GM12878 (cell line): ENCODE data around the gene TCP1. TPM values are rescaled to one million over a fixed set of nuclear protein-coding genes. Genes with fewer than 3 reads are reported as not detected.

ENCODE experiments used
- ATF2 ChIP-seq: IDR thresholded peaks from 2 replicates; pipeline ENCODE4 v1.6.1; 2012; ENCODE audit warnings: low read length, inconsistent platforms
- CBFB ChIP-seq: IDR thresholded peaks from 2 replicates; pipeline ENCODE4 v1.6.1; 2016; ENCODE audit warnings: antibody characterized with exemption, low read depth
- CHD2 ChIP-seq: IDR thresholded peaks from 2 replicates; pipeline ENCODE4 v1.6.1; 2011; ENCODE audit warnings: low read depth, low read length, improper control_type of control experiment, borderline replicate concordance
- HDAC2 ChIP-seq: fragments of 200-600 bp; sonication (generic); IDR thresholded peaks from 2 replicates; pipeline ENCODE4 v1.6.1; 2017
- MLLT1 ChIP-seq: fragments of 450-650 bp; IDR thresholded peaks from 2 replicates; pipeline ENCODE4 v1.6.1; 2016; ENCODE audit warnings: mild to moderate bottlenecking
- NFYA ChIP-seq: IDR thresholded peaks from 2 replicates; pipeline ENCODE4 v1.6.1; 2011; ENCODE audit warnings: low read depth, mild to moderate bottlenecking, low read length, improper control_type of control experiment, borderline replicate concordance
- NFYB ChIP-seq: IDR thresholded peaks from 2 replicates; pipeline ENCODE4 v1.6.1; 2011; ENCODE audit warnings: low read depth, mild to moderate bottlenecking, low read length, improper control_type of control experiment, moderate library complexity; ENCODE audit not compliant: insufficient read depth
- NKRF ChIP-seq: fragments of 450-650 bp; conservative IDR thresholded peaks from 2 replicates; pipeline ENCODE4 v1.6.1; 2017; ENCODE audit warnings: mild to moderate bottlenecking, moderate library complexity
- NR2C1 ChIP-seq: fragments of 450-650 bp; IDR thresholded peaks from 2 replicates; pipeline ENCODE4 v1.6.1; 2017; ENCODE audit warnings: antibody characterized with exemption, mild to moderate bottlenecking, moderate library complexity
- POLR2A ChIP-seq: IDR thresholded peaks from 2 replicates; pipeline ENCODE4 v1.6.1; 2011; ENCODE audit warnings: low read depth, mild to moderate bottlenecking, low read length
- RUNX3 ChIP-seq: IDR thresholded peaks from 2 replicates; pipeline ENCODE4 v1.6.1; 2012; ENCODE audit warnings: low read length, inconsistent platforms
- SKIL ChIP-seq: fragments of 450-650 bp; IDR thresholded peaks from 2 replicates; pipeline ENCODE4 v1.6.1; 2017; ENCODE audit warnings: mild to moderate bottlenecking, low read depth, inconsistent platforms; ENCODE audit not compliant: poor library complexity, severe bottlenecking
- SMAD1 ChIP-seq: fragments of 450-650 bp; IDR thresholded peaks from 2 replicates; pipeline ENCODE4 v1.6.1; 2018; ENCODE audit warnings: mild to moderate bottlenecking, low read depth; ENCODE audit not compliant: partially characterized antibody
- SMARCA5 ChIP-seq: fragments of 450-650 bp; IDR thresholded peaks from 2 replicates; pipeline ENCODE4 v1.6.1; 2017; ENCODE audit warnings: mild to moderate bottlenecking
- SPI1 ChIP-seq: IDR thresholded peaks from 2 replicates; pipeline ENCODE4 v1.6.1; 2011; ENCODE audit warnings: low read depth, mild to moderate bottlenecking, low read length, moderate library complexity, borderline replicate concordance; ENCODE audit not compliant: insufficient read depth
- SREBF1 ChIP-seq: IDR thresholded peaks from 2 replicates; pipeline ENCODE4 v1.6.1; 2012; ENCODE audit warnings: mild to moderate bottlenecking, low read length
- SRF ChIP-seq, 2 experiments: IDR thresholded peaks; 2 replicates each; pipeline ENCODE4 v1.6.1; 2011; ENCODE audit warnings: low read depth in 2 of 2, low read length in 2 of 2, mild to moderate bottlenecking in 1 of 2, moderate library complexity in 1 of 2
- WRNIP1 ChIP-seq: IDR thresholded peaks from 2 replicates; pipeline ENCODE4 v1.6.1; 2011; ENCODE audit warnings: low read depth, low read length, improper control_type of control experiment, borderline replicate concordance
- YBX1 ChIP-seq: fragments of 450-650 bp; IDR thresholded peaks from 2 replicates; pipeline ENCODE4 v1.6.1; 2016; ENCODE audit warnings: antibody characterized with exemption
- YY1 ChIP-seq: IDR thresholded peaks from 2 replicates; pipeline ENCODE4 v1.6.1; 2011; ENCODE audit warnings: low read depth, mild to moderate bottlenecking, low read length
- ZNF622 ChIP-seq: fragments of 450-650 bp; IDR thresholded peaks from 2 replicates; pipeline ENCODE4 v1.6.1; 2017; ENCODE audit warnings: mild to moderate bottlenecking, inconsistent platforms
- polyA plus RNA-seq, 11 experiments: library from polyadenylated mRNA; depleted of rRNA in 4 of 11; unstranded in 6 of 11; stranded (reverse) in 5 of 11; fragments of >200 nt; fragmentation: Nextera tagmentation in 4 of 11; fragmentation: Illumina TruSeq in 1 of 11; extraction: Ambion mirVana in 4 of 11; extraction: Trizol in 1 of 11; gene quantifications; 1 replicate in 1 of 11; 2 replicates in 10 of 11; pipeline versions ENCODE4 v1.2.1 to v1.2.3, GENCODE V29; 2011 to 2016; ENCODE audit warnings: inconsistent platforms in 2 of 11, missing spikeins in 2 of 11, low read depth in 1 of 11
- total RNA-seq, 4 experiments: library from RNA; depleted of rRNA in 3 of 4; stranded (reverse); fragments of >200 nt in 3 of 4; fragmentation: Illumina TruSeq in 1 of 4; extraction: Trizol in 1 of 4; gene quantifications; 2 replicates each; pipeline versions ENCODE4 v1.2.1 to v1.2.3, GENCODE V29; 2013 to 2021

Gene TCP1
- total and polyA plus RNA-seq, 10 of the 15 experiments (the other 5 are each of a cell fraction or from before 2014, with no cell fraction given): 133 to 457 (median 306) TPM

- TF ChIP-seq NFYB (peak; percentile 98), HDAC2 (no peak), YBX1 (no peak), SPI1 (no peak), YY1 (peak; percentile 79), WRNIP1 (0 out of 2 replicates have a peak, but pooled peaks have one; percentile 20), SRF (IDR thresholded peaks at IDR 0.05; ENCODE audit: low read depth in 2 of 2, low read length in 2 of 2) (peak in 1 of 2 experiments; percentile 29; a peak in 1 of 4 replicates), POLR2A (peak; percentile 72; the same call in 1 of the 2 replicates), ZNF622 (no peak), NKRF (peak; percentile 92; the same call in 1 of the 2 replicates), CBFB (0 out of 2 replicates have a peak, but pooled peaks have one; percentile 12), NFYA (peak; percentile 62; the same call in 1 of the 2 replicates), RUNX3 (peak; percentile 46), CHD2 (peak; percentile 95), SMAD1 (no peak), ATF2 (no peak), SREBF1 (no peak), SKIL (no peak), NR2C1 (peak; percentile 95), MLLT1 (no peak), SMARCA5 (peak; percentile 79; the same call in 1 of the 2 replicates)
These were observed 950 bp upstream of the TCP1 start, which contains the start of gene MRPL18 (continued) for GRCh38 chr6:159790149-159790955.
